WERI-Rb-1 (cell line): ENCODE measurements around the gene GPR139.

Experiments used
- DNase-seq: peaks from one replicate; pipeline ENCODE4 v3.0.0-alpha.2; 2020
- H3K27ac ChIP-seq: fragments of 250-450 bp; sonication (Bioruptor Pico); 2 replicates; pipeline ENCODE4 v1.5.1; 2020; ENCODE audit warnings: mild to moderate bottlenecking, moderate library complexity
- H3K27me3 ChIP-seq: fragments of 250-450 bp; sonication (Bioruptor Pico); 2 replicates; pipeline ENCODE4 v1.5.1; 2021; ENCODE audit warnings: mild to moderate bottlenecking, low read depth, moderate library complexity; ENCODE audit not compliant: insufficient read depth, severe bottlenecking
- H3K36me3 ChIP-seq: fragments of 250-450 bp; sonication (Bioruptor Pico); 2 replicates; pipeline ENCODE4 v1.5.1; 2020; ENCODE audit warnings: mild to moderate bottlenecking, moderate library complexity
- H3K4me3 ChIP-seq: 2 replicates; pipeline ENCODE4 v1.5.1; 2011; ENCODE audit warnings: low read depth, mild to moderate bottlenecking, control low read depth, low read length
- H3K9me3 ChIP-seq: fragments of 250-450 bp; sonication (Bioruptor Pico); 2 replicates; pipeline ENCODE4 v1.5.1; 2021; ENCODE audit warnings: mild to moderate bottlenecking, moderate library complexity; ENCODE audit not compliant: severe bottlenecking
- CTCF ChIP-seq: IDR thresholded peaks from 2 replicates; pipeline ENCODE4 v1.5.1; 2011; ENCODE audit warnings: low read depth, mild to moderate bottlenecking, control low read depth, inconsistent platforms, low read length

GPR139 gene

GRCh38 chr16:20016234-20016633 lies 57.5 kb downstream of the GPR139 start:
- no peak overlapping the region for H3K4me3 ChIP-seq
- H3K27me3 ChIP-seq: peaks cover 61% of the 10 kb centered on the region
- no peak overlapping the region for H3K27ac ChIP-seq
- H3K36me3 ChIP-seq: no peaks in the 10 kb centered on the region
- no peaks in the 10 kb centered on the region for H3K9me3 ChIP-seq
- no peak for DNase-seq
- TF ChIP-seq CTCF: no peak

- H3K27me3 ChIP-seq: peaks cover 59% of the 10 kb centered on the region
- H3K36me3 ChIP-seq: no peaks in the 10 kb centered on the region
- 0 out of 2 replicates have a peak, but pooled peaks have one; percentile 27 for TF ChIP-seq CTCF
- H3K27ac ChIP-seq: no peak overlapping the region
- no peak for DNase-seq
- no peak overlapping the region for H3K4me3 ChIP-seq
- H3K9me3 ChIP-seq: peaks cover 4% of the 10 kb centered on the region
Observed at GRCh38 chr16:20004931-20005330, 68.8 kb downstream of the GPR139 start.

GRCh38 chr16:20002936-20003335 lies 70.8 kb downstream of the GPR139 start:
- H3K27ac ChIP-seq: no peak overlapping the region
- TF ChIP-seq CTCF: no peak
- no peak overlapping the region for H3K4me3 ChIP-seq
- peaks cover 57% of the 10 kb centered on the region for H3K27me3 ChIP-seq
- no peaks in the 10 kb centered on the region for H3K36me3 ChIP-seq
- peaks cover 4% of the 10 kb centered on the region for H3K9me3 ChIP-seq
- no peak for DNase-seq

GRCh38 chr16:20001856-20002707 lies 71.6 kb downstream of the GPR139 start:
- Histone ChIP-seq H3K36me3 (no peaks in the 10 kb centered on the region), H3K27me3 (peaks cover 58% of the 10 kb centered on the region), H3K4me3 (no peak overlapping the region), H3K27ac (no peak overlapping the region), H3K9me3 (peaks cover 4% of the 10 kb centered on the region)
- no peak for DNase-seq
- no peak for TF ChIP-seq CTCF

GRCh38 chr16:19997734-19998133 lies 76.0 kb downstream of the GPR139 start:
- H3K27me3 ChIP-seq: peaks cover 71% of the 10 kb centered on the region
- DNase-seq: no peak
- H3K9me3 ChIP-seq: no peaks in the 10 kb centered on the region
- no peak overlapping the region for H3K27ac ChIP-seq
- no peak for TF ChIP-seq CTCF
- H3K36me3 ChIP-seq: no peaks in the 10 kb centered on the region
- no peak overlapping the region for H3K4me3 ChIP-seq
